ENCODE measurements around the gene PTPN14. TPM values are rescaled to one million over a fixed set of nuclear protein-coding genes. Genes with fewer than 3 reads are reported as not detected.
A peak's percentile ranks its signal among the peaks of the same experiment; 100 is the strongest.

PTPN14 gene
- total RNA-seq, 2 donors from 2014 or later: 17.8 to 22.5 TPM

DNA sequence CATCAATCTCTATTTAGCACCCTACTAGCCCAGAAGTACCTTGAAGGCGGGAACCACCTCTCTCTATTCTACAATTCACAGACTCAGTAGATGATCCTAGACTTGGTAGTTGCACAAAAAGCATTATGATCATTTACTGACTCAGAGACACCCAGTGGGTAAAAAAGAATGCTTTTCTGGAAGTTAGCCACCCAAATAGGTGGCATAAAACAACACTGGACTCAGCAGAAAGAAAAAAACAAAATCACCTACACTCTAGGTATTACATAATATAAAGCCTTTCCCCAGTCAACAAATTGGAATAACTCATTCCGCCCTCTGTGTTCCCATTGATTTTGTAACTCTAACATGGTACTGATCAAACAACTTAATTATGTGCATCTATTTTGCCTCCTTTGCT, 126.3 kb downstream of the PTPN14 start:
- DNase-seq: no peak
- intact Hi-C loops (cut with DNase I): no loop called here
- no peak for ATAC-seq

DNA sequence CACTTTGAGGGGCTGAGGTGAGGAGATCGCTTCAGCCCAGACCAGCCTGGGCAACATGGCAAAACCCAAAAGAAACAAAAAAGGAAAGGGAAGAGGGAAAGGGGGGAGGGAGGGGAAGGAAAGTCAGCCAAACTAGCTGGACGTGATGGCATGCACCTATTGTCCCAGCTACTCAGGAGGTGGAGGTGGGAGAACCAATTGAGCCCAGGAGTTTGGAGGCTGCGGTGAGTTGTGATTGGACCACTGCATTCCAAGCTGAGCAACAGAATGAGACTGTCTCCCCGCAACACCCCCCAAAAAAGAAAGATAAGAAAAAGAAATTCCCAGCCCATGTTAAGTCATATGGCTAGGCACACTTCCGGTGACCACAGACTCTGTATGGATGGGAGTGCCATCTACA, 128.4 kb downstream of the PTPN14 start:
- intact Hi-C loops (cut with DNase I): no loop called here
- ATAC-seq (no peak), DNase-seq (no peak)

DNA sequence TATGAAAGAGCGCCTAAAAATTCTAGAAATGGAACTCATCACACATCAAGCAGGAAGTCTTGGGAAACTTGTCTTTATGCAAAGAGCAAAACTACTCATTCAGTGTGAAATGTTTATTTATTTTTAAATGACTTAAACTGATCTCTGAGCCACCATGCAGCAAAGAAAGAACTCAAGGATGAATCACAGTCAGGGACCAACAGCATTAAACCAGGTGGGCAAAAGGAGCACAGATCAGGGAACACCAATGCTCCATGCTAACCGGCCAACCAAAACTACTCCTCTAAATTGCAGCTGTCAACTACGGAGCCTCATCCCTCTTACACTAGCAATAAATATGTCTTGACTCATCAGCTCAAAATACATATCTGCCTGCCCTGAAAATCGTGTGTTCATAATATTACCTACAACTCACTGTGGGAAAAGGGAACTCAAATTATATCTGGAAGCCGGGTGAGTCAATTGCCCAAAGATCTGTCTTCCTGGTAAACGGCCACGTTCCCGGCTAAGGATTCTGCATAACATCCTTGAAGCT, 129.2 kb downstream of the PTPN14 start:
- ATAC-seq (peak in 1 of 2 donors; percentile 77), DNase-seq (no peak)
- intact Hi-C loops (cut with DNase I): no loop called here

DNA sequence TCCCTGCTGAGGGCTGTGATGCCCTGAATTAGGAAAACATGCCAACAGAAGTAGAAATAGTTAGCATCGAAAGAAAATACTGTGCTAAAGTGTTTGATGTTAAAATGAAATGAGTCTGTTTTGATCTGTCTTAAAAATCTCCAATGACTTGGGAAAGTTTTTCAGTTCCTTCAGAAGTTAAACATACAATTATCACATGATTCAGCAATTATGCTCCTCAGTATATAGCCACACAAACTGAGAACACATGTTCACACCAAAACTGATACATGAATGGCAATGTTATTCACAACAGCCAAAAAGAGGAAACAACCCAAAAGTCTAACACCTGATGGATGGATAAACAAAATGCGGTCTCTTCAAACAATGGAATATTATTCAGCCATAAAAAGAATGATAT, 130.6 kb downstream of the PTPN14 start:
- DNase-seq: no peak
- intact Hi-C loops (cut with DNase I): no loop called here
- ATAC-seq: no peak

DNA sequence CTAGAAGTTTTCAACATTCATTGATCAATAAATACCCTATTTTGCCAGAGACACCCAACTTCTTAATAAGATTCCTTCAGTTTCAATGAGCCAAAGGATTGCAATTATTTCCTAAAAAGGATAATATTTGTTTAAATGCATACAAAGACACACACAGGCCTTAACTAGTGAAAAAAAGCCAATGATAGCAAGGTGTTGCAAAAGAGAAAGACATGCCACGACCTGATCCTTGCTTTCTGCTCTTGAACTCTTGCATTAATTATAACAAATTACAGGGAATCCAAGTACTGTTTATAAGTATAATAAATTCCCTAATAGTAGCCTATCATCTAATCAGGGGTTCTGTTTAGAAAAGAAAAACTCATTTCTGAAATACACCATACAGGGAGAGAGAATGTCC, 131.1 kb downstream of the PTPN14 start:
- DNase-seq: no peak
- ATAC-seq: no peak
- intact Hi-C loops (cut with DNase I): no loop called here

DNA sequence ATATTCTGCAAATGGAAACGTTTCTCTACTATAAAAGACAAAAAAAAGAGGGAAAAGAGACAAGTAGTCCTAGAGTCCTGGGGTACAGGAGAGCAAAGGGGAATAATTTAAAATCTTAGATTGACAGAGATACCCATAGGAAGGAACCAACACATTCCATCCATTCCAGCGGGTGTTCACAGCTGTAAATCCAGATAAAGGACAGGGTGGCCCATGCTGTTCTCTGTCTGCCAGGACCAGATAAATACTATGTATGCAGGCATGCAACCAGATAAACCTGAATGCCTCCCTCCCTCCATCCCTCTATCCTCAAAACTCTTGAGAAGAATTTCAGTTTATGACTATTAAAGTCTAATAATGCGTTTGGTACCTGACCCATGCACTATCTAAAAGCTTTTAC, 131.8 kb downstream of the PTPN14 start:
- DNase-seq (no peak), ATAC-seq (no peak)
- intact Hi-C loops (cut with DNase I): loop anchor here in 1 of 2 donors (5.0 kb wide), 1 partner anchor 133 kb away; the partner anchor contains the start of gene PTPN14

DNA sequence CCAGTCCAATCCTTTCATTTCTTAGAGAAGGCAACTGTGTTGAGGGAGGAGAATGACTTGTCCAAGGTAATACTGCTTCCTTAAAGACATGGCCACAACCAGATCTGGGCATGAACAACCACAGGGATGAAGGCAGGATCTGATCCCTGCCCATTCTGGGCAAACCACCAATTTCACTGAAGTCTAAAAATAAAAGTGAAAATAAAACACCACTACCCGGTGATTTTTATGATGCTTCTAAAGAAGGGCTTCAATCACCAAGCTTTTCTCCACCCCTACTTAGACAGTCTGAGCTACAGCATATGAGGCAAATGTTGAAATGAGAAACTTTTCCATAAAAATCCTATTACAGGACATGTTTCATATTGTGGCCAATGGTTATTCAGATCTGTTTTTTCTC, 133.0 kb downstream of the PTPN14 start:
- DNase-seq (no peak), ATAC-seq (peak in 1 of 2 donors; percentile 33)
- intact Hi-C loops (cut with DNase I): loop anchor here in 1 of 2 donors (5.0 kb wide), 1 partner anchor 134 kb away; the partner anchor contains the start of gene PTPN14

DNA sequence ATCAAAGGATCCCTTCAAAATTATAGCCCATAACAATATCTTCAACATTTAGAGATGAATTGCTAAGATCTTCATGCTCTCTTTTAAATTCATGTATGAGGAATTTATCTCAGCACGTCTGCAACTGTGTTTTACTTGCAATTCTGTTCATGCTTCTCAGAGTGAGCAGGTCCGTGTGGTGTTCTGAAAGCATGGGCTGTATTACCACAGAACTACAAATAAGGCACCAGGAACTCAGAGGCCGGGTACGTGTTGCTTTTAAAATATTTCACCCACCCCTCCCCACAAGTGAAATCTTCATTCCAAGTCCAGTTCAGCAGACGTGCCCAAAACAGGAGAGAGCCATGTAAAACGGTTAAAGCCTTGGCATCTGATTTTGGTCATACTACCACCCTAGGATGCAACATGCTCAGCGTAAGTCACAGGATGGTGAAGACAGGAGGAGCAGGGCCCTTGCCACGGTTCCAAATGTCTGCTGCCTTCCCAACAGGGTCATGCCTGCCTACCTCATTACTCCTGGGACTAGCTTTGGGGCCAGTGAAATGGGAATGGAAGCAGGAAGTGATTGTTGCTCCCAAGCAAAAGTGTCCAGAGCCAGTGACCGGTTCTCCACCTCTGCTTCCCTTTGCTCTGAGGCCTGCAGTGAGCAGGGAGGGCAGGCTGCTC, 133.7 kb downstream of the PTPN14 start:
- ATAC-seq (no peak), DNase-seq (no peak)
- intact Hi-C loops (cut with DNase I): loop anchor here in 1 of 2 donors (5.0 kb wide), 1 partner anchor 135 kb away; the partner anchor contains the start of gene PTPN14

DNA sequence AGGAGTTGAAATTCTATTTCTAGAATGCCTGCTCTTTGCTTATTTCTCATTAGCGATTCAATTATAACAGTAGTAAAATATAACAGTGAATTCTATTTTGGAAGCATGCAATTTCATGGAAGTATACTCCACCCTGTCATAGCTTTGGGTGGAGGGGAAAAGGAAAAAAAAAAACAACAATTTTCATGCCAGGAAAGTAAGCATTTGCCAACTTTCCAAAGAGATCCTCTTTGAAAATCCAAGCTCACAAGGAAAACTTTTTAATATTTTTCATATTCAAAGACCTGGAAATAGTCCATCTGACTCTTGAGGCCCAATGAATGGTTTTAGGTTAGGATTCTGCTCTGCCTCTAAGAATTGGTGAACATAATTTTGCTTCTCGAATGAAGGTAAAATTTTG, 134.5 kb downstream of the PTPN14 start:
- no peak for ATAC-seq
- intact Hi-C loops (cut with DNase I): loop anchor here in 1 of 2 donors (5.0 kb wide), 1 partner anchor 135 kb away; the partner anchor contains the start of gene PTPN14
- DNase-seq: no peak

DNA sequence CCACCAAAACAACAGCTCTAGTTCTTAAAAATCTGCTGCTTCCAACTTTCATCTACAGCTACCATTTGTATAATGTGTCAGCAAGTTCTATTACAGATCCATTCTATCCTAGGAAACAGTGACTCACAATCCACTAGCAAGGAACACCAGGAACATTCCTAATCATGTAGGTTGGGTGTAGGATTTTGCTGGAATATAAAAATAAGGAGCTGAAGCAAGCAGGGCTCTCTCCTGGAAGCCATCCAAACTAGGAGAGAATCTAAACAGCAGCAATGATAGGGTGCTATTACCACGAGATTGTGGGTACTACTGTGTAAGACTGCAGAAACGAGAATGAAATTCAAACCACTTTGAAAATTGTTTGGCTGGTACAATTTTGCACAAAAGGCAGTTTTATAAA, 135.0 kb downstream of the PTPN14 start:
- intact Hi-C loops (cut with DNase I): loop anchor here in 1 of 2 donors (5.0 kb wide), 1 partner anchor 136 kb away; the partner anchor contains the start of gene PTPN14
- DNase-seq (no peak), ATAC-seq (peak; percentile 27 to 71)

DNA sequence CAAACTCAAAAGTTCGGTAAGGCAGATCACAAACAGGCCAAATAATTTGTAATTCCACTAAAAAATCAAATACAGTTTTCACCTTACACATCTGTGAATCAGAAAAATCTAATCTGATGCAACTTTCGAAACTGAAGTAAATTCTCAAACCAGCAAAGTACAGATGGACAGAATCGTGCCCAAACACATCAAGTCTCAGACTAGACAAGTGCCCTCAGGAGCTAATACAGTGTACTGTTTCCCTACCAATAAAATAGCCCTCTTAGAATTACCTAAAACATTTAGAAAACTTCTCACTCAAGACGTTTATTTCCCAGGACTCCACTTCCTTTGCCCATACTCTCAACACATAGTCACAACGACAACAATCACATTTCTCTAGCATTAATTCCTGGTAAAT, 136.3 kb downstream of the PTPN14 start:
- ATAC-seq (no peak), DNase-seq (no peak)
- intact Hi-C loops (cut with DNase I): loop anchor here in 1 of 2 donors (5.0 kb wide), 1 partner anchor 137 kb away; the partner anchor contains the start of gene PTPN14

DNA sequence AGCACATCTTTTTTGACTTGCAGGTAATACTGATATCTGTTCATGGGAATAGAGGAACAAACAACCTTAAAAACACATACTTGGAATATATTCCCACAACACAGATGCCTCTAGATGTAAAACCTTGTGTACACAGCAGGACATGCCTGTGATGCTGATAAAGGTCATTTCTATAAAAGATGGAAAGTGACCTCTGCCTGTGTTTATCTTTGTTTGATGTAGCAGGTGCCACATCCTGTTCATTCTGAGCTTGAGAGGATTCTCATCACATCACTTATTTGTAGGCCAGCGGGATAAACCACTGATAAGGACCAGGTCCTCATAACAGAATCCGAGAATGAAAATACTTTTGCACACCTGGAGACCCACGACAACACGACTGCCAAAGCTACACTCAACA, 136.7 kb downstream of the PTPN14 start:
- intact Hi-C loops (cut with DNase I): loop anchor here in 1 of 2 donors (5.0 kb wide), 1 partner anchor 138 kb away; the partner anchor contains the start of gene PTPN14
- ATAC-seq: no peak
- DNase-seq: no peak

DNA sequence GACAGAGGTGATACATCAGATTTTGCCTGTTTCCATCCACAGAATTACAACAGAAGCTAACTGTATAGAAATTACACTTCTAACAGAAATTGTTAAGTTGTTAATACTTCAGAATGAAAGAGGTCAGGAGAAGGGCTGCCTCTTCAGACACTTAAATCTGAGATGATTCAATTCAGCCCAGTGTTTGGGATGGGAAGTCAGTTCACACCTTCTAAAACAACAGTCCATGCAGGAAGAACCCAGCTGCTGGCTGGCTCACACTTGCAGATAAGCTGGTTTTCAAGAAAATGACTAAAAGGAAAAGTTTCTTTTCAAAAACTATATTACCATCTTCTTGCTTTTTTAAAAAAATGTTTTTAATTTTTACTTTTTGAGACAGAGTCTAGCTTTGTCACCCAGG, 138.1 kb downstream of the PTPN14 start:
- DNase-seq (no peak), ATAC-seq (no peak)
- intact Hi-C loops (cut with DNase I): no loop called here

DNA sequence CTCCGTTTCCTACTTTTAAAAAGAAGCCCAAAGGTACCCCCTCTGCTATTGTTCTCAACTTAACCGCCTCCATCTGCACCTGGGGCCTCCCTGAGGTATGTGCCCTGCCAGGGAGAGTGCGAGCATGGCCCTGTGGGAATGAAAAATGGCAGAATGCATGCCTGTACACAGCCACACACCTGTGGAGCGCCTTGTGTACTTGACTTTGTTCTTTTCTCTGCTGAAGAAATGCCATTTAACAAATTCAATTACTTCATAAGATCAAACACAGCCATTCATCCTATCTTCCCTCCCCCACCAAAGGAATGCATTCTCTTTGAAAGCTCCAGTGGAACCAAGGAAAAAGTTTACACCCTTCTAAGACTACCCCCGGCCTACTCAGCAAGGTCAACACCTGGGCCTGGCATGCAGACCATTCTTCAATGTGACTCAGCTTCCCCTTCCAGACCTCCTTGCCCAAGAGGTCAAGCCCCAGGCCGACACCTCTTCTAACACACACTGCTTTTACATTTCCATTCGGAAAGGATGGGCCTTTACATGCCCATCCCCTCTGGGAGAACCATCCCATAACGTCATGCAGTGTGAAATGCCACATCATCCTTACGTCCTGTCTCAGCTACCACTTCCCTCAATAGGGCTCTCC, 146.7 kb downstream of the PTPN14 start:
- ATAC-seq: no peak
- DNase-seq: no peak
- intact Hi-C loops (cut with DNase I): no loop called here

DNA sequence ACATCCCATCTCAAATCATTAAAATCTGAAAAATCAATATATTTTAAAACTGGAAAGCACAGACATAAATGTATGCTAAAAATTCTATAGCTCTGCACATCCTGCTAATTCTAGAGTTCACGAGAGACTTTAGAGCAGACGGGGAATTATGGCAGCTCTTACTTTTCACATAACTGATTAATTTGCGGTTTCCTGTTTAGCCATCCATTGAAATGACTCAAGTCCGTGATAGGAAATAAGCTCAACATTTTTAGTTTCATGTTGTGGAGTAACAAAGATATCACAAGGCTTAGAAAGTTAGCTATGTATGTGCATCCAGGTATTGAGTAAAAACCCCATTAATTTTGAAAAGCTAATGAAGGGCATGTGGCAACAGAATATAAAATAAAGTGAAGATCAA, 147.2 kb downstream of the PTPN14 start:
- intact Hi-C loops (cut with DNase I): no loop called here
- DNase-seq (no peak), ATAC-seq (no peak)

DNA sequence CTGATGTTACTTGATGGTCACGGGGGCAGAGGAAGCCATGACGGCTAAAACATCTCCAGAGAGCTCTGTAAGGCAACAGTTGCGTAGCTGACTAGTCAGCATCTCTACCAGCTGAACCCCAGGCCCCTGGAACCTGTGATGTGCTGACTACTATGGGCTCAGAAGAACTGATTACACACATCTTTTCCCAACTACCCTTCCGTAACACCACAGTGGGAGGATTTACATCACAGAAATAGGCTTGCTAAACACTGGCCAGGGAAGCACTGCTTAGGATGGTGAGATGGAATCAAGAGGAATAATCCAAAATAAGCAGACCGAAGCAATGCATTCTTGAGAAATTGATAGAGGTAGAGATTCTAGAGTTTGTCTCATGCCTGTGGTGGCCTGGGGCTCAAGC, 148.0 kb downstream of the PTPN14 start:
- DNase-seq: no peak
- intact Hi-C loops (cut with DNase I): no loop called here
- ATAC-seq: no peak

DNA sequence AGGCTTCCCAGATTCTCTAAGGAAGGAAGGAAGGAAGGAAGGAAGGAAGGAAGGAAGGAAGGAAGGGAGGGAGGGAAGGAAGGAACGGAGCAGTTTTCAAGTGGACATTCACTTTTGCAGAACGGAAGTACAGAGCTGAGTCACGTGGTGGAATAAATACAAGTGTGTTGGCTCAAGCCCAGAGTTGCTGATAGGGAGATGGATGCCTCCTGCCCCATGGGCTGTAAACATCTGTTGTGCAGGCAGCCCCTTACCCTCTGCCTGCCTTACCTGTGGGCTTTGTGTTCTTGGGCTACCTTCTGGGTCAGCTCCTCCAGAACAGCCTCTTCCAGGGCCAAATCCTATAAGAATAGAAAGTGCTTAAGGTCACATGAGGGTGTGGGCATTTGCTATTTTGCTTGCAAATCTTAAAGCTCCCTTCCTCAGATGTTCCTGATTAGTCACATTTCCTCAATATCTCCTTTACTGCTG, 148.8 kb downstream of the PTPN14 start:
- ATAC-seq (no peak), DNase-seq (no peak)
- intact Hi-C loops (cut with DNase I): no loop called here

DNA sequence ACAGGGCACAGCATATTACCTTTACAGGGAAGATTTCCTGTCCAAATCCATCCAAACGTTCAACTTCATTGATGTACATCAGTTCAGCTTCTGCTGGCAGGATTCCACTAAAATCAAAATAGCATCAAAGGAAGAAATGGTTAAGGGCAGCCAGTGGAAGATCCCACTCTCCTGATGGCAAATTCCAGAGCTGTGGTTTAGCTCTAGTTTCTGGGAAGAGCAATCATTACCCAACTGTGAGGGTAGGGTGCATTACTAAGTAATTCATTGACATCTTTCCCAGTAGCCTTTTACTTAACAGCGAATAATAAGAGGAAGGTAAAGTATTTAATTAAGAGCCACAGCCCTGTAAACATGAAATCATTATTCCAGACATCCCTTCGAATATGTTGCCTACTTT, 149.7 kb downstream of the PTPN14 start:
- no peak for ATAC-seq
- intact Hi-C loops (cut with DNase I): no loop called here
- DNase-seq: no peak

DNA sequence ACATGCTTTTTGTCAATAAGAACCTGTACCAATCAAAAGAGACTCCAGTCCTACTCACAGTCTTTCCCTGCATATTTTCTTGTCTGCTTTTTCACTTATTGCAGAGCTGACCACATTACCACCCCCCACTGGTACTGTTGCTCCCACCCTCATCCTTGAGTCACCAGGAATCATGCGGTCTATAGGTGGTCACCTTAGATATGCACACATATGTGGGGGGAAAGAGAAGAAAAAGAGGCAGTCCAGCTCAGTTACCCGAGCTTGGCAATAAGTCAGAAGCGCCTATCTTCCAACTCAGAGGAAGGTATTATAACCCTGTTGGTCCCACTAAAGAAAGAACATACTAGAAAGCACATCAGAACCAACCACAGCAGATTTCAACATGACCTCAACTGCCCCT, 151.3 kb downstream of the PTPN14 start:
- intact Hi-C loops (cut with DNase I): no loop called here
- DNase-seq: no peak
- no peak for ATAC-seq

DNA sequence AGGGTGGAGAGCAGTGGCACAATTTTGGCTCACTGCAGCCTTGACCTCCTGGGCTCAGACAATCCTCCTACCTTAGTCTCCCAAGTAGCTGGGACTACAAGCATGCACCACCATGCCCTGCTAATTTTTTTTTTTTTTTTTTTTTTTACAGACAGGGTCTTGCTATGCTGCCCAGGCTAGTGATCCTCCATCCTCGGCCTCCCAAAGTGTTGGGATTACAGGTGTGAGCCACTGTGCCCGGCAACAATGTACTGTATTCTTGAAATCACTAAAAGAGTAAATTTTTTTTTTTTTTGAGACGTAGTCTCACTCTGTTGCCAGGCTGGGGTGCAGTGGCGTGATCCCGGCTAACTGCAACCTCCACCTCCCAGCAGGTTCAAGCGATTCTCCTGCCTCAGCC, 152.9 kb downstream of the PTPN14 start:
- DNase-seq: no peak
- intact Hi-C loops (cut with DNase I): no loop called here
- ATAC-seq: no peak
